ENCODE measurements around the gene MDN1. TPM values are rescaled to one million over a fixed set of nuclear protein-coding genes. Genes with fewer than 3 reads are reported as not detected.

MDN1 gene
- total and polyA plus RNA-seq, 2 of the 8 experiments (the other 6 are each of a cell fraction or from before 2014, with no cell fraction given), result 53.5 to 179 TPM

DNA sequence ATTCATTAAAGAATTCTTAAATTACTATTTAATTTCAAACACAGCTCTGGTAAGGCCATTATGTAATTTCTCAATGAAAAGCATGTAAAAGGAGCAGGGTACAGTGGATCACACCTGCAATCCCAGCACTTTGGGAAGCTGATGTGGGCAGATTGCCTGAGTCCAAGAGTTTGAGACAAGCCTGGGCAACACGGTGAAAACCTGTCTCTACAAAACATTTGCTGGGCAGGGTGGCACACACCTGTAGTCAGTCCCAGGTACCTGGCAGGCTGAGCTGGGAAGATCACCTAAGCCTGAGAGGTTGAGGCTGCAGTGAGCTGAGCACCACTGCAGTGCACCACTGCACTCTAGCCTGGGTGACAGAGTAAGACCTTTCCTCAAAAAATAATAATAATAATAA is 37.4 kb downstream of the MDN1 start (continued):
- TF ChIP-seq, protein P1, sequence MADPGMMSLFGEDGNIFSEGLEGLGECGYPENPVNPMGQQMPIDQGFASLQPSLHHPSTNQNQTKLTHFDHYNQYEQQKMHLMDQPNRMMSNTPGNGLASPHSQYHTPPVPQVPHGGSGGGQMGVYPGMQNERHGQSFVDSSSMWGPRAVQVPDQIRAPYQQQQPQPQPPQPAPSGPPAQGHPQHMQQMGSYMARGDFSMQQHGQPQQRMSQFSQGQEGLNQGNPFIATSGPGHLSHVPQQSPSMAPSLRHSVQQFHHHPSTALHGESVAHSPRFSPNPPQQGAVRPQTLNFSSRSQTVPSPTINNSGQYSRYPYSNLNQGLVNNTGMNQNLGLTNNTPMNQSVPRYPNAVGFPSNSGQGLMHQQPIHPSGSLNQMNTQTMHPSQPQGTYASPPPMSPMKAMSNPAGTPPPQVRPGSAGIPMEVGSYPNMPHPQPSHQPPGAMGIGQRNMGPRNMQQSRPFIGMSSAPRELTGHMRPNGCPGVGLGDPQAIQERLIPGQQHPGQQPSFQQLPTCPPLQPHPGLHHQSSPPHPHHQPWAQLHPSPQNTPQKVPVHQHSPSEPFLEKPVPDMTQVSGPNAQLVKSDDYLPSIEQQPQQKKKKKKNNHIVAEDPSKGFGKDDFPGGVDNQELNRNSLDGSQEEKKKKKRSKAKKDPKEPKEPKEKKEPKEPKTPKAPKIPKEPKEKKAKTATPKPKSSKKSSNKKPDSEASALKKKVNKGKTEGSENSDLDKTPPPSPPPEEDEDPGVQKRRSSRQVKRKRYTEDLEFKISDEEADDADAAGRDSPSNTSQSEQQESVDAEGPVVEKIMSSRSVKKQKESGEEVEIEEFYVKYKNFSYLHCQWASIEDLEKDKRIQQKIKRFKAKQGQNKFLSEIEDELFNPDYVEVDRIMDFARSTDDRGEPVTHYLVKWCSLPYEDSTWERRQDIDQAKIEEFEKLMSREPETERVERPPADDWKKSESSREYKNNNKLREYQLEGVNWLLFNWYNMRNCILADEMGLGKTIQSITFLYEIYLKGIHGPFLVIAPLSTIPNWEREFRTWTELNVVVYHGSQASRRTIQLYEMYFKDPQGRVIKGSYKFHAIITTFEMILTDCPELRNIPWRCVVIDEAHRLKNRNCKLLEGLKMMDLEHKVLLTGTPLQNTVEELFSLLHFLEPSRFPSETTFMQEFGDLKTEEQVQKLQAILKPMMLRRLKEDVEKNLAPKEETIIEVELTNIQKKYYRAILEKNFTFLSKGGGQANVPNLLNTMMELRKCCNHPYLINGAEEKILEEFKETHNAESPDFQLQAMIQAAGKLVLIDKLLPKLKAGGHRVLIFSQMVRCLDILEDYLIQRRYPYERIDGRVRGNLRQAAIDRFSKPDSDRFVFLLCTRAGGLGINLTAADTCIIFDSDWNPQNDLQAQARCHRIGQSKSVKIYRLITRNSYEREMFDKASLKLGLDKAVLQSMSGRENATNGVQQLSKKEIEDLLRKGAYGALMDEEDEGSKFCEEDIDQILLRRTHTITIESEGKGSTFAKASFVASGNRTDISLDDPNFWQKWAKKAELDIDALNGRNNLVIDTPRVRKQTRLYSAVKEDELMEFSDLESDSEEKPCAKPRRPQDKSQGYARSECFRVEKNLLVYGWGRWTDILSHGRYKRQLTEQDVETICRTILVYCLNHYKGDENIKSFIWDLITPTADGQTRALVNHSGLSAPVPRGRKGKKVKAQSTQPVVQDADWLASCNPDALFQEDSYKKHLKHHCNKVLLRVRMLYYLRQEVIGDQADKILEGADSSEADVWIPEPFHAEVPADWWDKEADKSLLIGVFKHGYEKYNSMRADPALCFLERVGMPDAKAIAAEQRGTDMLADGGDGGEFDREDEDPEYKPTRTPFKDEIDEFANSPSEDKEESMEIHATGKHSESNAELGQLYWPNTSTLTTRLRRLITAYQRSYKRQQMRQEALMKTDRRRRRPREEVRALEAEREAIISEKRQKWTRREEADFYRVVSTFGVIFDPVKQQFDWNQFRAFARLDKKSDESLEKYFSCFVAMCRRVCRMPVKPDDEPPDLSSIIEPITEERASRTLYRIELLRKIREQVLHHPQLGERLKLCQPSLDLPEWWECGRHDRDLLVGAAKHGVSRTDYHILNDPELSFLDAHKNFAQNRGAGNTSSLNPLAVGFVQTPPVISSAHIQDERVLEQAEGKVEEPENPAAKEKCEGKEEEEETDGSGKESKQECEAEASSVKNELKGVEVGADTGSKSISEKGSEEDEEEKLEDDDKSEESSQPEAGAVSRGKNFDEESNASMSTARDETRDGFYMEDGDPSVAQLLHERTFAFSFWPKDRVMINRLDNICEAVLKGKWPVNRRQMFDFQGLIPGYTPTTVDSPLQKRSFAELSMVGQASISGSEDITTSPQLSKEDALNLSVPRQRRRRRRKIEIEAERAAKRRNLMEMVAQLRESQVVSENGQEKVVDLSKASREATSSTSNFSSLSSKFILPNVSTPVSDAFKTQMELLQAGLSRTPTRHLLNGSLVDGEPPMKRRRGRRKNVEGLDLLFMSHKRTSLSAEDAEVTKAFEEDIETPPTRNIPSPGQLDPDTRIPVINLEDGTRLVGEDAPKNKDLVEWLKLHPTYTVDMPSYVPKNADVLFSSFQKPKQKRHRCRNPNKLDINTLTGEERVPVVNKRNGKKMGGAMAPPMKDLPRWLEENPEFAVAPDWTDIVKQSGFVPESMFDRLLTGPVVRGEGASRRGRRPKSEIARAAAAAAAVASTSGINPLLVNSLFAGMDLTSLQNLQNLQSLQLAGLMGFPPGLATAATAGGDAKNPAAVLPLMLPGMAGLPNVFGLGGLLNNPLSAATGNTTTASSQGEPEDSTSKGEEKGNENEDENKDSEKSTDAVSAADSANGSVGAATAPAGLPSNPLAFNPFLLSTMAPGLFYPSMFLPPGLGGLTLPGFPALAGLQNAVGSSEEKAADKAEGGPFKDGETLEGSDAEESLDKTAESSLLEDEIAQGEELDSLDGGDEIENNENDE (IDR thresholded peaks at IDR 0.05; ENCODE audit: insufficient replicate concordance, low read length), result no peak
- no peak for TF ChIP-seq SAP30 (IDR thresholded peaks at IDR 0.05; ENCODE audit: insufficient read depth, insufficient replicate concordance, low read length)
- no peak for TF ChIP-seq RBBP5 (IDR thresholded peaks at IDR 0.05; ENCODE audit: borderline replicate concordance, low read depth, low read length)
- no peak for TF ChIP-seq EZH2 (IDR thresholded peaks at IDR 0.05; ENCODE audit: low read depth, low read length, severe bottlenecking)
- no peak for TF ChIP-seq ASH2L (IDR thresholded peaks at IDR 0.05; ENCODE audit: low read length)
- no peak for TF ChIP-seq SIRT6 (IDR thresholded peaks at IDR 0.05; ENCODE audit: low read length)
- TF ChIP-seq CBX8 (IDR thresholded peaks at IDR 0.05; ENCODE audit: borderline replicate concordance, low read depth, low read length), result no peak
- TF ChIP-seq RXRA (IDR thresholded peaks at IDR 0.05; ENCODE audit: insufficient read depth, low read depth, low read length), result no peak
- TF ChIP-seq BACH1 (IDR thresholded peaks at IDR 0.05; ENCODE audit: low read length), result no peak
- TF ChIP-seq POLR2A (IDR thresholded peaks at IDR 0.05; ENCODE audit: control extremely low read depth in 1 of 2, low read depth in 2 of 2, low read length in 2 of 2), result no peak
- TF ChIP-seq BRCA1 (IDR thresholded peaks at IDR 0.05; ENCODE audit: low read depth, low read length), result no peak
- no peak for TF ChIP-seq FOSL1 (IDR thresholded peaks at IDR 0.05; ENCODE audit: insufficient read depth, low read depth, low read length)
- TF ChIP-seq TCF12 (IDR thresholded peaks at IDR 0.05; ENCODE audit: low read depth, low read length), result no peak
